HPDE6-E6E7 (cell line): ENCODE data around the gene ARVCF.

Experiments used
- DNase-seq: peaks from one replicate; pipeline ENCODE4 v3.0.0; 2011; ENCODE audit warnings: missing footprints; ENCODE audit errors: extremely low spot score

Gene ARVCF

GRCh38 chr22:19973551-19974267, 42.9 kb downstream of the ARVCF start:
- no peak for DNase-seq

- DNase-seq = no peak
Measured at GRCh38 chr22:19972652-19973550, 43.7 kb downstream of the ARVCF start.

DNA sequence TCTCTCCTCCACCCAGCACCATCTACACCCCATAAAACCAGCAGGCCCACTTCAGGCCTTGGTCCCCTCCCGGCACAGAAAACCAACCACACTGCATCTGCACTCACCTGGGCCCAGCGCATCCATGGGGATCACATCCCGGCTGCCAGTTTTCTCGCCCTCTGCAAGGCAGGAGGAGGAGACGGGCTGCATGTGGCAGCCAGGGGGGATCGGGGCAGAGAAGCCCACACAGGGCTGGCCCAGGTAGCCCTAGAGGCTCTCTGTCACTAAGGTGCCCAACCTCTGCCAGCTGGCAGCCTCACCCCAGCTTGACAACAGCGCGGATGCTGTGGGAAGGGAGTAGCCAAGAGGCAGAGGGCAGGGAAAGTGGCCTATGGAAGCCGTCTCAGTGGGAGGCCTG, 44.4 kb downstream of the ARVCF start:
- DNase-seq = no peak

DNA sequence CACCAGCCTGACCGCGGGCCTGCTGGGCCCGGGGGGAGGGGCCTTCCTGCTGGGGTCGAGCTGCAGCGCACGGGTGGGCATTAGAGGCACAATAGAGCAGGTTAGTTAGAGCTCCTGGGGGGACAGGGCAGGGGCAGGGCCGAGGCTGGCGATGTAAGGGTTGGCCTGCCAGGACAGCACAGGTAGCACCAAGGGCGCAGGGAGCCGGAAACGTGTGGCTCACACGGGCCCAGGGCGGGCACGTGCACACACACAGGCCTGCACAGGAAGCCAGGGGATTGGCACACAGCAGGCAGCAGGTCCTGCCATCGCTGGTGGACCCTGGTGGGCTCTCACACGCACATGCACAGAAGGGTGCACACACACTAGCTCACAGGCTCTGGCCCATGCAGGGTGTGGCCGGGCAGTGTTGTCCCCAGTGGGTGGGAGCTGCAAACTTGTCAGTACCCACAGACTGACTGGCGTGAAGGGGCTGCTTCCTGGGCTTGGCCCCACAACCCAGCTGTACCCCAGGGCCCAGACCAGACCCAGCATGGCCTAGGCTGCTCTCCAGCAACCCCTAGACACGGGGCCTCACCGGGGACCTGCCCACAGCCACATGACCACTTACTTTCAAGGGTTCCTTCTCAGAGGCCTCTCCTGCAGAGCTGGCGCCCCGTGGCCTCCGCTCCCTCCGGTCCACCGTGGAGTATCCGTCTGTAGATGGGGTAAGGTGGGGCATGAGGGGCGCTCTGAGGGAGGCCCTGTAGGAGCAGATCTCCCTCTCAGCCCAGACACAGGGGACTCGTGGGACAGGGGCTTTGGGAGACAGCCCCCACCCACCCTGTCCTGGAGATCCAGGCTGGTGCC, 45.1 kb downstream of the ARVCF start:
- DNase-seq = no peak

GRCh38 chr22:19970479-19971275, 45.9 kb downstream of the ARVCF start:
- peak; percentile 52 for DNase-seq

- no peak for DNase-seq
Measured at GRCh38 chr22:19970031-19970478, 46.6 kb downstream of the ARVCF start.

GRCh38 chr22:19969141-19969928, 47.3 kb downstream of the ARVCF start:
- no peak for DNase-seq

DNA sequence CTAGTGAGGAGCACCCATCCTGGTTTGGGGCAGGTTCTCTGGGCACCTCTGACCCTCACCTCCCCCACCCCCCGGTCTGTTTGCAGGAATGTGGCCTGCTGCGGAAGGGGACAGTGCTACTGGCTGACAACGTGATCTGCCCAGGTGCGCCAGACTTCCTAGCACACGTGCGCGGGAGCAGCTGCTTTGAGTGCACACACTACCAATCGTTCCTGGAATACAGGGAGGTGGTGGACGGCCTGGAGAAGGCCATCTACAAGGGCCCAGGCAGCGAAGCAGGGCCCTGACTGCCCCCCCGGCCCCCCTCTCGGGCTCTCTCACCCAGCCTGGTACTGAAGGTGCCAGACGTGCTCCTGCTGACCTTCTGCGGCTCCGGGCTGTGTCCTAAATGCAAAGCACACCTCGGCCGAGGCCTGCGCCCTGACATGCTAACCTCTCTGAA, 48.2 kb downstream of the ARVCF start:
- DNase-seq = no peak

- no peak for DNase-seq
Measured at GRCh38 chr22:19967850-19968449, 48.7 kb downstream of the ARVCF start.

DNA sequence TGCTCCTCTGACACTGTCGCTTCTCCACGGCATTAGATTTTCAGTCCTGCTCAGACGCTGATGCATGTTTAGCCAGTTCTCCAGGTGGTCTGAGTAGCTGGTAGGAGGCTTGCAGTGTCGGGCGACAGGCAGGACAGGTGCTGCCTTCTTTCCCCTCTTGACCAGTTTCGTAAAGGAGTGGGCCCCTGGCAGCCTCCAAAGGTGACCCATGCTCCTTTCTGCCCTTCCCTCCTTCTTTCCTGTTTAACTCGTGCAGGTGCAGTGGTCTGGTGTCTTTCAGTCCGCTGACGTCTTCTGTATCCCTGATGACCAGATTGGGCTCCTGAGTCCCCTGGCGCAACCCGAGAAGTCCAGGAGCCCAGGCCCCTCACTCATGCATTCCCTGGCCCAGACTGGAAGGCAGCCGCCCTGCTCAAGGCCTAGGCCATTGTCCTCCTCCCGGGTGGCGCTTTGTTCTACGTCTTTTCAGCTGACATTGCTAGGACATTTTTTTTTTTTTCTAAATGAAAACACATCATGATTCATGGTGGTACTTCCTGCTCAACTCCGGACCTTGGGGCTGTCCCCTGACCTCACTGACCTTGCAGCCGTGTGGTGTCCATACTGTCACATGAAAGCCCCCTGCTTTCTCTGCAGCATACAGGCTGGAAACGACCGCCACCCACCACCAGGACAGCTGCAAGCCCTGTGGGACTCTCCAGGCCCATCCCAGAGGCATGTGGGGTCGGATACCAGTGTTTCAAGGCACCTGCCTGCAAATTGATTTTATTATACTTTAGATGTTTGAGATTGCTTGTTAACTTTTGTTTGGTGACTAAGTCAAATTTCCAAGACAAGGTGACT, 49.5 kb downstream of the ARVCF start:
- DNase-seq = no peak

DNA sequence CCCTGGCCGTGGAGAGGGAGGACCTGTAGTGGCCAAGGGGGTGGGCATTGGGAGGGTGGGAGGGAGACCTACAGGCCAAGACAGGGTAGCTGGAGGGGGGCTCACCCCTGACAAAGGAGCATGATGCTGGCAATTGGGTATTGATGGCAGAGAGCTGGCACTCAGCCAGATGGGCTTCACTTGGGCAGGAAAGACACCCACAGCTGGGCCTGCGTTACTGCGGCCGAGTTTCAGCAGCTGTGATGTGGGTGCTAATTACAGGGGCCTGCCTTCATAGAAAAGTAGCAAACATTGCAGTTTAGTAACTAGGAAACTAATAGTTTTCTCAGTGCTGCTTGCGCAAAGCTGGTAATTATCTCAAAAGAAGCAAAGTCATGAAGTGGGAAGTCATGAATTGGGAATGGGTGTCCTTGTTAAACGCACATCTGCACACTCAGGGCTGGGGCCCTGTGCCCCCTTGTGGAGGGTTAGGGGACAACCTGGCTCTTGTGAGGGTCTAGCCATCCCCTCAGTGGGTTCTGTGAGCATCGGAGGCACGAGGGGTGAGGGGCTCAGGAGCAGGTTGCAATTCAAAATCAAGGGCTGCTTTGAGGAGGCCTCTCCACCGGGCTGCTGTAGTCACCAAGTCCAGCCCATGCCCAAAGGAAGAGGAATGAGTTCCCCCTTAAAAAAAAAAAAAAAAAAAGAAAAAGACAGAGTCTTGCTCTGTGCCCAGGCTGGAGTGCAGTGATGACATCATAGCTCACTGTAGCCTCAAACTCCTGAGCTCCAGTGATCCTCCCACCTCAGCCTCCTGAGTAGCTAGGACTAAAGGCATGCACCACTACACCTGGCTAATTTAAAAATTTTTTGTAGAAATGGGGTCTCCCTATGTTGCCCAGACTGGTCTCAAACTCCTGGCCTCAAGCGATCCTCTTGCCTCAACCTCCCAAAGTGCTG, 50.6 kb downstream of the ARVCF start:
- DNase-seq = no peak

GRCh38 chr22:19964701-19965386, 51.8 kb downstream of the ARVCF start:
- DNase-seq = no peak

DNA sequence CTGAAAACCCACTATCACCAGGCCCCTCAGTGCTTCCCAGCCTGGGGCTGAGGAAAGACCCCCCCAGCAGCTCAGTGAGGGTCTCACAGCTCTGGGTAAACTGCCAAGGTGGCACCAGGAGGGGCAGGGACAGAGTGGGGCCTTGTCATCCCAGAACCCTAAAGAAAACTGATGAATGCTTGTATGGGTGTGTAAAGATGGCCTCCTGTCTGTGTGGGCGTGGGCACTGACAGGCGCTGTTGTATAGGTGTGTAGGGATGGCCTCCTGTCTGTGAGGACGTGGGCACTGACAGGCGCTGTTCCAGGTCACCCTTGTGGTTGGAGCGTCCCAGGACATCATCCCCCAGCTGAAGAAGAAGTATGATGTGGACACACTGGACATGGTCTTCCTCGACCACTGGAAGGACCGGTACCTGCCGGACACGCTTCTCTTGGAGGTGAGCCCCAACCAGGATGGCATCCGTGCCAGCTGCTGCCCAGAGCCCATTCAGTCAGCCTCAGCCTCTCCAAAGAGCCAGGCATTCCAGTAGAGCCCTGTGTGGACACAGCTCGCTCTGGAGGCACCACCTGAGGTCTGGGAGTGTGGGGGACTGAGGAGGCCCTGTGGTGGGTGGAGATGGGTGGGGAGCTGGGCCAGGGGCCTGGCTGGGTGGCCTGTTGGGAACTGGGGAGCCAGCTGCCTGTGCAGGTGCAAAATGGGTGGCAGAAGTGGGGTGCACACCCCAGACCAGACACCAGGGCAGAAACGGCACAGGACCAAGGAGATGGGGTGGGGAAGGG, 52.6 kb downstream of the ARVCF start:
- no peak for DNase-seq

- peak; percentile 99 for DNase-seq
Measured at GRCh38 chr22:19962909-19963806, 53.5 kb downstream of the ARVCF start.

DNA sequence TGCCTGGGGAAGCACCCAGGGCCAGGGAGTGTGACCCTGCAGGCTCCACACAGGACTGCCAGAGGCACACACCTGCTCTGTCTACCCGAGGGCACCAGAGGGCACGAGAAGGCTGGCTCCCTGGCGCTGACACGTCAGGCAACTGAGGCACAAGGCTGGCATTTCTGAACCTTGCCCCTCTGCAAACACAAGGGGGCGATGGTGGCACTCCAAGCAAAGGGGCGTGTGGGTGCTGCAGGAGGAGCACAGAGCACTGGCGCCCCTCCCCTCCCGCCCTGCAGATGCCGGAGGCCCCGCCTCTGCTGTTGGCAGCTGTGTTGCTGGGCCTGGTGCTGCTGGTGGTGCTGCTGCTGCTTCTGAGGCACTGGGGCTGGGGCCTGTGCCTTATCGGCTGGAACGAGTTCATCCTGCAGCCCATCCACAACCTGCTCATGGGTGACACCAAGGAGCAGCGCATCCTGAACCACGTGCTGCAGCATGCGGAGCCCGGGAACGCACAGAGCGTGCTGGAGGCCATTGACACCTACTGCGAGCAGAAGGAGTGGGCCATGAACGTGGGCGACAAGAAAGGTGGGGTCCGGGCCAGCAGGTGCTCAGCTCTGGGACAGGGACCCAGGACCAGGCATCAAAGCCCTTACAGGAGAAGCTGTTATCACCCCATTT, 54.2 kb downstream of the ARVCF start:
- peak; percentile 86 for DNase-seq
